Caco-2 (cell line): Measurements from ENCODE around the gene SLCO4A1. TPM values are rescaled to one million over a fixed set of nuclear protein-coding genes. Genes with fewer than 3 reads are reported as not detected.
A peak's percentile ranks its signal among the peaks of the same experiment; 100 is the strongest.

Experiments used
- BruUV-seq: library from RNA; stranded (reverse); fragments of 400-500 nt; replicated peaks from 2 replicates; lab custom pipeline; 2021; lab: Mats Ljungman, UMichigan
- CTCF ChIA-PET: fragments of 300-600 bp; sonication (Branson Sonifier 250); formaldehyde crosslinking; loops from one replicate; lab custom pipeline; 2022; ENCODE audit warnings: antibody characterized with exemption; lab: Charles Lee
- POLR2A ChIA-PET: fragments of 300-600 bp; sonication (Branson Sonifier 250); formaldehyde crosslinking; loops from one replicate; lab custom pipeline; 2022; ENCODE audit warnings: antibody characterized with exemption; lab: Charles Lee
- DNase-seq, 2 experiments: peaks; one replicate each; pipeline versions ENCODE4 v3.0.0 to v3.0.0-alpha.2; 2020 to 2022
- H3K27me3 ChIP-seq: replicated peaks from 2 replicates; pipeline ENCODE4 v1.6.0; 2011; ENCODE audit warnings: low read length; ENCODE audit not compliant: control insufficient read depth, insufficient read depth
- H3K36me3 ChIP-seq: 2 replicates; pipeline ENCODE4 v1.5.1; 2011; ENCODE audit warnings: low read length; ENCODE audit not compliant: control insufficient read depth, insufficient read depth
- H3K4me1 ChIP-seq: fragments of 250-450 bp; sonication (Bioruptor Pico); 2 replicates; pipeline ENCODE4 v1.5.1; 2020; ENCODE audit warnings: mild to moderate bottlenecking
- H3K4me3 ChIP-seq: 2 replicates; pipeline ENCODE4 v1.5.1; 2011; ENCODE audit warnings: low read depth, mild to moderate bottlenecking, control low read depth, low read length
- H3K9me3 ChIP-seq: fragments of 250-450 bp; sonication (Bioruptor Pico); 2 replicates; pipeline ENCODE4 v1.5.1; 2020; ENCODE audit warnings: mild to moderate bottlenecking, moderate library complexity
- H3K27ac Mint-ChIP-seq: one replicate; pipeline ENCODE4 v1.8.0; 2022; ENCODE audit warnings: mixed read lengths; ENCODE audit not compliant: unreplicated experiment
- H3K27me3 Mint-ChIP-seq: one replicate; pipeline ENCODE4 v1.8.0; 2022; ENCODE audit warnings: mixed read lengths; ENCODE audit not compliant: insufficient read depth, unreplicated experiment
- H3K36me3 Mint-ChIP-seq: one replicate; pipeline ENCODE4 v1.8.0; 2022; ENCODE audit warnings: mild to moderate bottlenecking, mixed read lengths; ENCODE audit not compliant: insufficient read depth, unreplicated experiment
- H3K4me1 Mint-ChIP-seq: one replicate; pipeline ENCODE4 v1.8.0; 2022; ENCODE audit warnings: low read depth, mixed read lengths; ENCODE audit not compliant: unreplicated experiment
- H3K4me3 Mint-ChIP-seq: one replicate; pipeline ENCODE4 v1.8.0; 2022; ENCODE audit warnings: mild to moderate bottlenecking, moderate library complexity, mixed read lengths; ENCODE audit not compliant: unreplicated experiment
- H3K9me3 Mint-ChIP-seq: one replicate; pipeline ENCODE4 v1.8.0; 2022; ENCODE audit warnings: mixed read lengths; ENCODE audit not compliant: unreplicated experiment
- intact Hi-C: fragments of 100-400 bp; cut with micrococcal nuclease; formaldehyde crosslinking; loops from one replicate; pipeline ENCODE4 v1.10.0; 2022; ENCODE audit not compliant: unreplicated experiment
- total RNA-seq: library from RNA; stranded (reverse); gene quantifications from 2 replicates; pipeline ENCODE4 v1.2.3, GENCODE V29; 2022
- TF ChIP-seq, protein P1 (sequence below), 2 experiments: fragments of 200-600 bp in 1 of 2; IDR thresholded peaks; 1 replicate in 1 of 2; 2 replicates in 1 of 2; pipeline versions ENCODE4 v1.5.1 to v1.8.0; 2011 to 2022; ENCODE audit warnings: antibody characterized with exemption in 1 of 2, control low read depth in 1 of 2, inconsistent platforms in 1 of 2, low read depth in 1 of 2, low read length in 1 of 2, mild to moderate bottlenecking in 1 of 2, moderate library complexity in 1 of 2; ENCODE audit not compliant: insufficient read depth in 1 of 2, severe bottlenecking in 1 of 2, unreplicated experiment in 1 of 2

SLCO4A1 gene
- total RNA-seq, 1 experiment from 2014 or later = 18.7 TPM

DNA sequence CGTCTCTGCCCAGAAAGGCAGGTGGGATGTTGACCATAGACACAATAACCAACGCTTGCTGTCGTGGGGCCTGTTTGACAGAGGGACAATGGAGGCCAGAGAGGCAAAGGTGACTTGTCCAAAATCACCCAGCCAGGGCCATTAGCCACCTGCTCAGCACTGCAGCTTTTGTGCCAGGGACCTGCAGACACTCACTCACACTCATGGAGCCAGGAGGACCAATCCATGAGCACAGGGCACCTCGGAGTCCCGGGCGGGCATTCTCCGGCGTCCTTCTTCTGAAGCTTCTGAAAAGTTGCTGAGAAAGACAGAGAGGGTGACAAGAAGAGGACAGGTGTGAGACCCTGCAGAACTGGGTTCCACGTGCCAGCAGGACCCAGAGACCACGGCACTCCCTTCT lies 45.4 kb upstream of the SLCO4A1 start:
- Histone ChIP-seq H3K36me3 (no peaks in the 10 kb centered on the region), H3K4me3 (no peak overlapping the region), H3K4me1 (no peaks in the 10 kb centered on the region), H3K27me3 (no peaks in the 10 kb centered on the region; the same call in none of the 2 replicates), H3K9me3 (no peaks in the 10 kb centered on the region; the same call in 1 of the 2 replicates)
- TF ChIP-seq, protein P1, sequence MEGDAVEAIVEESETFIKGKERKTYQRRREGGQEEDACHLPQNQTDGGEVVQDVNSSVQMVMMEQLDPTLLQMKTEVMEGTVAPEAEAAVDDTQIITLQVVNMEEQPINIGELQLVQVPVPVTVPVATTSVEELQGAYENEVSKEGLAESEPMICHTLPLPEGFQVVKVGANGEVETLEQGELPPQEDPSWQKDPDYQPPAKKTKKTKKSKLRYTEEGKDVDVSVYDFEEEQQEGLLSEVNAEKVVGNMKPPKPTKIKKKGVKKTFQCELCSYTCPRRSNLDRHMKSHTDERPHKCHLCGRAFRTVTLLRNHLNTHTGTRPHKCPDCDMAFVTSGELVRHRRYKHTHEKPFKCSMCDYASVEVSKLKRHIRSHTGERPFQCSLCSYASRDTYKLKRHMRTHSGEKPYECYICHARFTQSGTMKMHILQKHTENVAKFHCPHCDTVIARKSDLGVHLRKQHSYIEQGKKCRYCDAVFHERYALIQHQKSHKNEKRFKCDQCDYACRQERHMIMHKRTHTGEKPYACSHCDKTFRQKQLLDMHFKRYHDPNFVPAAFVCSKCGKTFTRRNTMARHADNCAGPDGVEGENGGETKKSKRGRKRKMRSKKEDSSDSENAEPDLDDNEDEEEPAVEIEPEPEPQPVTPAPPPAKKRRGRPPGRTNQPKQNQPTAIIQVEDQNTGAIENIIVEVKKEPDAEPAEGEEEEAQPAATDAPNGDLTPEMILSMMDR (IDR thresholded peaks at IDR 0.05; ENCODE audit: insufficient read depth in 1 of 2, low read depth in 1 of 2, low read length in 1 of 2, severe bottlenecking in 1 of 2, unreplicated experiment in 1 of 2) = no peak
- no peaks in the 10 kb centered on the region for H3K9me3 Mint-ChIP-seq
- H3K27me3 Mint-ChIP-seq = peaks cover 28% of the 10 kb centered on the region
- DNase-seq = no peak
- intact Hi-C loops = no loop called here
- POLR2A ChIA-PET = no interaction called here
- H3K36me3 Mint-ChIP-seq = no peaks in the 10 kb centered on the region
- H3K4me1 Mint-ChIP-seq = no peaks in the 10 kb centered on the region
- no peak overlapping the region for H3K27ac Mint-ChIP-seq
- no TSS peak for BruUV-seq
- no peak overlapping the region for H3K4me3 Mint-ChIP-seq
- CTCF ChIA-PET = interaction anchor here (1.5 kb wide), 1 partner anchor 20 kb away, joined by 4 read pairs; no protein-coding TSS in a partner anchor

DNA sequence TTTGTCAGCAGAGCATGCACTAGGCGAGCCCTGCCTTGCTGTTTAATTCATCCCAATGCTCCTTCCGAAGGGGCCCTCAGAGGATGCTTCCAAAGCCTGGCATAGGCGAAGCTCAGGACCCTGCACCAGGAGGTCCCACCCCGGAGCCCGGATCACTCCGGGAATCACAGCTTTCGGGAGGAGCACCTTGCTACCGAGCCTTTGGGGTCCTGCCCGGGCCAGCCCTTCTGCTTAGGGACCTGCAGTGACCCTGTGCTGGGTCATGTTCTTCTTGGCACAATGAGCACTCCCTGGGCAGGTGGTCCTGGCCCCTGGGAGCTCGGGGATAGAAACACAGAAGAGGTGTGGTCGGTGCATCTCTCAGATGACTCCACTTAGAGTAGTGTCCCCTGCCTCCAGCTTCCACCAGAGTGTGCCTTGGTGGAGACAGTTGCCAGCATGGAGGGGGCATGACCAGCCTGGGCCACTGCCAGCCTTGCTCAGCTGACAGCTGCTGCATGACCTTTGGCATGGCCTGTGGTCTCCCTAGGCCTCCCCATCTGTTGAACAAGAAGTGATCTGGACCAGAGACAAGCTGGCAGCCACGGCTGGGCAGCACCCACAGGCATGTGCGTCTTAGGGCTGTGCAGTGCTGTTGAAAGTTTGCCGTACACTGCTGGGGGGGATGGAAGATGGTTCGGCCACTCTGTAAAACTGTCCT lies 44.7 kb upstream of the SLCO4A1 start:
- ChIA-PET CTCF (interaction anchor here (1.5 kb wide), 1 partner anchor 19 kb away, joined by 4 read pairs; no protein-coding TSS in a partner anchor), POLR2A (no interaction called here)
- H3K9me3 Mint-ChIP-seq = no peaks in the 10 kb centered on the region
- H3K4me1 Mint-ChIP-seq = no peaks in the 10 kb centered on the region
- no peak overlapping the region for H3K27ac Mint-ChIP-seq
- Histone ChIP-seq H3K4me1 (no peaks in the 10 kb centered on the region), H3K36me3 (no peaks in the 10 kb centered on the region), H3K9me3 (no peaks in the 10 kb centered on the region; the same call in 1 of the 2 replicates), H3K4me3 (no peak overlapping the region), H3K27me3 (no peaks in the 10 kb centered on the region; the same call in none of the 2 replicates)
- intact Hi-C loops = no loop called here
- H3K27me3 Mint-ChIP-seq = peaks cover 30% of the 10 kb centered on the region
- BruUV-seq = no TSS peak
- no peaks in the 10 kb centered on the region for H3K36me3 Mint-ChIP-seq
- TF ChIP-seq, protein P1 (IDR thresholded peaks at IDR 0.05; ENCODE audit: insufficient read depth in 1 of 2, low read depth in 1 of 2, low read length in 1 of 2, severe bottlenecking in 1 of 2, unreplicated experiment in 1 of 2) = no peak
- no peak overlapping the region for H3K4me3 Mint-ChIP-seq
- DNase-seq = no peak

DNA sequence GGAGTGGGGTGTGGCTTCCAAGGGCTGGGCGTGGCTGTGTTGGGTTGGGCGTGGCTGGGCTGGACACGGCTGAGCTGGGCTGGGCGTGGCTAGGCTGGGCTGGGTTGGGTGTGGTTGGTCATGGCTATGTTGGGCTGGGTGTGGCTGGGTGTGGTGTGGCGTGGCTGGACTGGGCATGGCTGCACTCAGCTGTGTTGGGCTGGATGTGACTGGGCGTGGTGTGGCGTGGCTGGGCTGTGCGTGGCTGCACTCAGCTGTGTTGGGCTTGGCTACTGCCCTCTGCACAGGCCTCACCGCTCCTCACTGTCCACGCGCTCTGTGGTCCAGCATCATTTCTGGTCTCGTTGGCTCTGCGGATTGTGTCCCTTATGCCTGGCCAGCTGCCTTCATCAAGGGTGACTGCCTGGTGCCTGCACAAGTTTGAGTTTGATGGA lies 43.5 kb upstream of the SLCO4A1 start:
- TF ChIP-seq, protein P1 (IDR thresholded peaks at IDR 0.05; ENCODE audit: insufficient read depth in 1 of 2, low read depth in 1 of 2, low read length in 1 of 2, severe bottlenecking in 1 of 2, unreplicated experiment in 1 of 2) = no peak
- ChIA-PET POLR2A (no interaction called here), CTCF (interaction anchor here (1.1 kb wide), 1 partner anchor 18 kb away, joined by 4 read pairs; no protein-coding TSS in a partner anchor)
- H3K27me3 ChIP-seq = no peaks in the 10 kb centered on the region; the same call in none of the 2 replicates
- no peaks in the 10 kb centered on the region for H3K4me1 ChIP-seq
- Mint-ChIP-seq H3K27me3 (peaks cover 33% of the 10 kb centered on the region), H3K27ac (no peak overlapping the region), H3K9me3 (no peaks in the 10 kb centered on the region), H3K36me3 (no peaks in the 10 kb centered on the region), H3K4me1 (no peaks in the 10 kb centered on the region), H3K4me3 (no peak overlapping the region)
- no peaks in the 10 kb centered on the region; the same call in 1 of the 2 replicates for H3K9me3 ChIP-seq
- intact Hi-C loops = no loop called here
- no peaks in the 10 kb centered on the region for H3K36me3 ChIP-seq
- no peak overlapping the region for H3K4me3 ChIP-seq
- BruUV-seq = no TSS peak
- DNase-seq = peak; percentile 57 to 83
